ENCODE results near the gene SLC2A8.

The SLC2A8 gene

DNA sequence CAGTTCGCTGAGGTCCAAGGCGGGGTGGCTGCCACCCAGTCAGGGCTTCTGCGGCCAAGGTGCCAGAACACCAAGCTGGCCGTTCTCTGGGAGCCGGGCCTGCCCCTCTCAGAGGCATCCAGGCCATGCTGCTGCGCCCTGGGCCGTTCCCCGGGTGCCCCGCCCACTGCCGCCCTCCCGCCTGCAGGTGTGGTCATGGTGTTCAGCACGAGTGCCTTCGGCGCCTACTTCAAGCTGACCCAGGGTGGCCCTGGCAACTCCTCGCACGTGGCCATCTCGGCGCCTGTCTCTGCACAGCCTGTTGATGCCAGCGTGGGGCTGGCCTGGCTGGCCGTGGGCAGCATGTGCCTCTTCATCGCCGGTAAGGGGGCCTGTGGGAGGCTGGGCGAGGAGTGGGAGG is 7.7 kb downstream of the SLC2A8 start:
- no peak for DNase-seq

GRCh38 chr9:127405344-127406125 is 8.6 kb downstream of the SLC2A8 start:
- no peak for DNase-seq

DNA sequence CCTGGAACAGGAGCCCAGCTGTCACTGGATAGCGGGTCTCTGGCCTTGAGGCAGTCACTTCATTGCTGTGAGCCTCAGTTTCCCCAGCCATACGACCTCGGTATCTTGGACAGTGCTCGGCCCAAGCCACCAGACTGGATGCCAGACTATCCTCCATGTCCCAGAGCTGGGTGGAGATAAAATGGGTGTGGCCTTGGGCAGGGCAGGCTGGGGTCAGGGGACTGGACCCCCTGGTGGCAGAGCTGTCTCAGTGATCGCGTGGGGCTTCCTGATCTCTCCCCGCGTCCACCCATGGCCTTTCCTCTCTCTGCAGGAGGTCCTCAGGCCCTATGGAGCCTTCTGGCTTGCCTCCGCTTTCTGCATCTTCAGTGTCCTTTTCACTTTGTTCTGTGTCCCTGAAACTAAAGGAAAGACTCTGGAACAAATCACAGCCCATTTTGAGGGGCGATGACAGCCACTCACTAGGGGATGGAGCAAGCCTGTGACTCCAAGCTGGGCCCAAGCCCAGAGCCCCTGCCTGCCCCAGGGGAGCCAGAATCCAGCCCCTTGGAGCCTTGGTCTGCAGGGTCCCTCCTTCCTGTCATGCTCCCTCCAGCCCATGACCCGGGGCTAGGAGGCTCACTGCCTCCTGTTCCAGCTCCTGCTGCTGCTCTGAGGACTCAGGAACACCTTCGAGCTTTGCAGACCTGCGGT is 10.0 kb downstream of the SLC2A8 start:
- no peak for DNase-seq

- DNase-seq = no peak
These were observed 10.5 kb downstream of the SLC2A8 start for GRCh38 chr9:127407492-127407843.

DNA sequence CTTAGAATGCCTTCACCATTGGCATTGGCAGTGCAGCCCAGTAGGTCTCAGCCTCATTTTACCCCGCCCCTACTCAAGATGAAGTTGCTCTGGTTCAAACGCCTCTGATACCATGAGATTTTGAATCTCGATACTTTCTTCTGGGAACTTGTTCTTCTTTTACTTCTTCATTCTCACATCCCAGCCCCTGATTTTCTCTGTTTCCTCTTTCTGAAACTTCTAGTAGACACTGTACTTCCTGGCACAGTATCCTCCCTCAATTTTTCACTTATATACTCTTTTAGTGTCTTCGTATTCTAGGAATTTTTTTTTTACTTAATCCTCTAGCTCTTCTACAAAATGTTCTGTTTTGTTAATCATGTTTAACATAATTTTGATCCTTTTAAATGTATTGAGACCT is 14.2 kb downstream of the SLC2A8 start:
- no peak for DNase-seq

DNA sequence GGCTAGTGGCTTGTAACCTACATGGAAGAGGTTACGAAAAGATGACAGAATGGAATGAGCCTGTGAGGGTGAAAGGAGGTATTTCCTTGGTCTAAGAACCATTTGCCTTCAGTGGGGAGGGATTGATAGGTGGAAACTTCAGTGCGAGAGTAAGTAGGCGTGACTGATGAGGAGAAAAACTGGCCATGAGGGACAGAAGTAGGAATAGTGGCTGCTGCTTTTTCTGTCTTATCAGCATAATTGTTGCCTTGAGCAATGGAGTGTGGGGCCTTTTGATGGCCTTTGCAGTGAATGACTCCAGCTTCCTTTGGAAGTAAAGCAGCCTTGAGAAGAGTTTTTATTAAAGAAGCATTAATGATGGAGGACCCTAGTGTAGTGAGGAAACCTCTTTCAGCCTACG is 18.2 kb downstream of the SLC2A8 start:
- DNase-seq = no peak

GRCh38 chr9:127415657-127416056 is 18.7 kb downstream of the SLC2A8 start:
- no peak for DNase-seq

- no peak for DNase-seq
These were observed 20.4 kb downstream of the SLC2A8 start for GRCh38 chr9:127417131-127418036.

- DNase-seq = peak; percentile 14
These were observed 21.1 kb downstream of the SLC2A8 start for GRCh38 chr9:127418037-127418471.

- no peak for DNase-seq
These were observed 22.4 kb downstream of the SLC2A8 start for GRCh38 chr9:127419348-127419747.

DNA sequence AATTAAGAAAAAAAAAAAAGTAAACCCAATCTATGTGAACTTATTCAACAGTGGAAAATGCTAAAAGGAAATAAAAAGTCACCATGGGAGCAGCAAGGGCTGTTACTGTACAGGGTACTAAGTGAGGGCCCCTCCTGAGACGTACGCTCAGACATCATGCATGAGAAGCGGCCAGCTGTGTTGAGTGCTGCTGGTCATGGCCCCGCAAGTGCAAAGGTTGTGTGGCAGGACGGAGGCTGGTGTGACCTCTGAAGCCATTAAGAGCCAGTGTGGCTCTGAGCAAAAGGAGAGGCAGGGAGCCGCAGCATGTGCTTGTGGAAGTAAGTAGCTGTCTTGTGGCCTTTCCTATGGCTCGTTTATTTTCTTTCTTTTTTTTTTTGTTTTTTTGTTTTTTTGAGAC is 24.1 kb downstream of the SLC2A8 start:
- DNase-seq = no peak

DNA sequence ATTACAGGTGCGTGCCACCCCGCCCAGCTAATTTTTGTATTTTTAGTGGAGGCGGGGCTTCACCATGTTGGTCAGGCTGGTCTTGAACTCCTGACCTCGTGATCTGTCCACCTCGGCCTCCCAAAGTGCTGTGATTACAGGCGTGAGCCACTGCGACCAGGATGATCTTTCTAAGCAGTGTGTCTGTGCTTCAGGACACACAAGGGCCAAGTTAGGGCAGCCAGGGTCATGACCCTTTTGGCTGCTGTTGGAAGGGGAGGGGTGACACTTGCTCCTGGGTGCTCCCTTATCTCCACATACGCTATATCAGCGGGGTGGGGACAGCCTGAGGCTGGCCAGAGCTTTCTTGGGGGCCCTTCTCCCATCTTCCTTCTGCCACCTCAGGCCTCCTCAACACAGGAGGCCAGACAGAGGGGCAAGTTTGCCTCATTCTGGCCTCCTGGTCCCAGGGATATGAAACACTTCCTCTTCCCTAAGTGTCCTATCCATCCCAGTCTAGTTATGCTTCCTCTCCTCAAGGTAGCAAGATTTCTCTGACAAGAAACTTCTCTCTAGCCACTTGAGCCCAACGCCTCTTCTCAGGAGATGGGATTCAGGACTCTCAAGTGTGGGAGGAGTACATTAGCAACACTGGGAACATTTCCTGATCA is 25.3 kb downstream of the SLC2A8 start:
- no peak for DNase-seq

- no peak for DNase-seq
These were observed 25.8 kb downstream of the SLC2A8 start for GRCh38 chr9:127422787-127423186.

DNA sequence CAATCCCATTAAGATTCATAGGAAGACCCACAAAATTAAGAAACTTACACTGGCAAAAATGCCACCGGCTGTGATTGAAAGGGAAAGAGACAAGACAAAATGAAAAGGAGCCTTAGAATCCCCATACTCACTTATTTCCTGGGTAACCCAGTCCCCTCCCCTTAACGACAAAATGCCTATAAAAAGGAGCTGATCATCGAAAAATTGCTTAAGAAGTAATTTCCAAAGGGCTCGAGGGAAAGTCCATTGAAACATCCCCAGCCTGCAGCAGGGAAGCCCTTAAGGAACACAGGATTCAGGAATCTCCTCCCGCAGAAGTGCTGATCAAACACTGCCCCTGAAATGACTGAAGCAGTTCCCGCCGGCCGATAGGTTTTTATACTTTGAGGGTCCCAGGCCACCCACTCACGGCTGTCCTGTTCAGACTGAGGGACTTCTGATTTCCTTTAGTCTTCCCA is 26.5 kb downstream of the SLC2A8 start:
- DNase-seq = no peak

DNA sequence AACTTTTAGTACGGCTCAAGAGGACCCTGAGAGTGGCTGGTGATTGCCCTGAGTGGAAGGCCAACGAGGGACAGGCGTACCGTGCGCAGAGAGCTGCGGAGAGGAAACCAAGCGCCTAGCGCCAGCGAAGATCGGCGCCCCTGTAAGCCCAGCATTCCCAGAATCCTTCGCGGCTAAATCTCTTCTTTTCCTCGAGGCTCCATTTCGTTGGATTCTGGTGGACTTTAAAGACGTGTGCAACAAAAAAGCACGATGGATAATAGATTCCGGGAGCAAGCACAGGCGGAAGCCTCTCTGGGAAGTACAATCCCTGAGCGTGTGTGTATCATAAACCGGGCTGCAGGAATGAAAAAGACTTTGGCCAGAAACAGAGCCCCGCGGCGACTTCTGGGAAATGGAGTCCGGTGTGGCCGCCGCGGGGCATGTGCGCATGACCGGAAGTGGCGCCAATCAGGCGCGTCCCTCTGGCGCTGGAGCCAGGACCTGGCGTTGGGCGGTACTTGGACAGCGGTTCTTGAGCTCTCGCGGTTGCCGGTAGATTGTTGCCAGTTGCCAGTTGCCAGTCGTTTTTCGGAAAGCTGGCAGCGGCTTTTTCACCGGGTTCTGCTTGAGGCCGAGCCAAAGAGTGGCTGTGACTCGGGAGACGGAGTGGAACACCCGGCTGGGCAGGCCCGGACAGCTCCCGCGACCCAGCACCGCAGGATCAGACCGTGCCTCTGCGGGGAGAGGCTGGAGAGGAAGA is 27.1 kb downstream of the SLC2A8 start, which contains the start of gene ZNF79:
Gene ZNF79, plus strand, starts transcription at position 449 of the 742 bp plus-strand sequence. CDS start 406 bp downstream, outside the sequence.
- DNase-seq = peak; percentile 88

GRCh38 chr9:127424676-127424999 is 27.7 kb downstream of the SLC2A8 start:
- peak; percentile 31 for DNase-seq

GRCh38 chr9:127426756-127427155 is 29.8 kb downstream of the SLC2A8 start:
- no peak for DNase-seq

DNA sequence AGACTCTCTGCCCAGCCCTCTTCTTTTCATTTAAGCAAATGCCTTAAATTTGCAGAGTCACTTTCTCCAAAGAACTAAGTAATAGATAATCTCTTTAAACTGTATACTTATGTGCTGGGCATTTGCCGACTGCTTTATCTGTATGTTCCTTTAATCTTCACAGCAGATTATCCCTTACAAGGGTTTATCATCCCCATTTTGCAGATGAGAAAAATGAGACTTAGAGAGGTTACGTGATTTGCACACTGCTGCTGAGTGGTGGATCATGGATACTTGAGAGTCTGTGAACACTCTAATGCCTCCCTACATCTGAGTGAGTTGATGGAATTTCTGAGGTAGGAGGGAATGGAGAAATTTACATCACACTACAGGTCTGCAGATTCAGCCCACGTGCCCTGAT is 31.4 kb downstream of the SLC2A8 start:
- no peak for DNase-seq

DNA sequence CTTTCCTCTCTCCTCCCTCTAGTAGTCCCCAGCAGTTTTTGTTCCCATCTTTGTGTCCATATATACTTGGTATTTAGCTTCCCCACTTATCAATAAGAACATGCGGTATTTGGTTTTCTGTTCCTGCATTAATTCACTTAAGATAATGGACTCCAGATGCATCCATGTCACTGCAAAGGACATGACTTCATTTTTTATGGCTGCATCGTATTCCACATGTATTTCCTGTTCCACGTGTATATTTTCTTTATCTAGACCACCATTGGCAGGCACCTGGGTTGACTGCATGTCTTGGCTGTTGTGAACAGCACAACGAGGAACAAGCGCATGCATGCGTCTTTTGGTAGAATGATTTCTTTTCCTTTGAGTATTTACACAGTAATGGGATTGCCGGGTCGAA is 33.4 kb downstream of the SLC2A8 start:
- no peak for DNase-seq

GRCh38 chr9:127437497-127438264 is 40.7 kb downstream of the SLC2A8 start:
- DNase-seq = peak; percentile 5

DNA sequence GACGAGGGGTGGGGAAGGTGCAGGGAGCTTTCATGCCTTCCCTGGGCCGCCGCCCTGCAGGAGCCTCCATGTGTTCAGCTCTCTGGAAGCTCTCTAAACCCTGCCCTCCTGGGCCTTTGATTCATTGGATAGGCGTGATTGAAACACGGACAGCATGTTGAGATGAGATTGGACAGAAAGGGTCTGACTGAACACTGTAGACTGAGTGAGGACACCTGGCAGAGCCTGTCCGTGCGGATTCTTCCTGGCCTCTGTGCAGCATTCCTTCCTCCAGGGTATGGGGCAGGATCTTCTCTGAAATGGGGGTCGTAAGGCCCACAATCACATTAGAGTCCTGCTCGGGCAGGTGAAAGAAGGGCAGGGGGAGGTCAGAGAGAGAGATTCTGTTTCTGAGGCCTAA is 41.4 kb downstream of the SLC2A8 start:
- DNase-seq = no peak
